Liver (tissue), 9 donors: ENCODE measurements around the gene SASH1. TPM values are rescaled to one million over a fixed set of nuclear protein-coding genes. Genes with fewer than 3 reads are reported as not detected.
A peak's percentile ranks its signal among the peaks of the same experiment; 100 is the strongest.

ENCODE experiments used
- DNase-seq: peaks from one replicate; pipeline ENCODE4 v3.0.0-alpha.2; 2017; ENCODE audit warnings: low spot score
- H3K27ac ChIP-seq, 2 donors: one replicate each; pipeline ENCODE4 v1.7.0; 2013; ENCODE audit warnings: inconsistent platforms in 2 of 2, low read length in 2 of 2, control low read depth in 1 of 2, low read depth in 1 of 2, mild to moderate bottlenecking in 1 of 2
- H3K27me3 ChIP-seq, 4 donors: one replicate each; pipeline versions ENCODE4 v1.6.1 to v1.7.0; 2013; ENCODE audit warnings: low read length in 3 of 4, inconsistent platforms in 1 of 4, mild to moderate bottlenecking in 1 of 4, moderate library complexity in 1 of 4; ENCODE audit not compliant: control insufficient read depth in 4 of 4, insufficient read depth in 4 of 4
- H3K36me3 ChIP-seq, 4 donors: one replicate each; pipeline versions ENCODE4 v1.6.1 to v1.7.0; 2013; ENCODE audit warnings: low read length in 3 of 4, mild to moderate bottlenecking in 3 of 4, low read depth in 1 of 4, moderate library complexity in 1 of 4; ENCODE audit not compliant: control insufficient read depth in 4 of 4, insufficient read depth in 3 of 4
- H3K4me1 ChIP-seq, 4 donors: one replicate each; pipeline versions ENCODE4 v1.6.1 to v1.7.0; 2013; ENCODE audit warnings: low read length in 3 of 4, mild to moderate bottlenecking in 3 of 4, moderate library complexity in 1 of 4; ENCODE audit not compliant: control insufficient read depth in 4 of 4, insufficient read depth in 4 of 4
- H3K4me3 ChIP-seq, 3 donors: one replicate each; pipeline versions ENCODE4 v1.6.1 to v1.7.0; 2013; ENCODE audit warnings: low read length in 3 of 3, control low read depth in 1 of 3, low read depth in 1 of 3, mild to moderate bottlenecking in 1 of 3
- H3K9ac ChIP-seq, 2 donors: one replicate each; pipeline ENCODE4 v1.7.0; 2013; ENCODE audit warnings: low read length in 2 of 2, mild to moderate bottlenecking in 2 of 2, moderate library complexity in 2 of 2, control low read depth in 1 of 2, low read depth in 1 of 2
- H3K9me3 ChIP-seq, 4 donors: one replicate each; pipeline versions ENCODE4 v1.6.1 to v1.7.0; 2013; ENCODE audit warnings: low read length in 3 of 4; ENCODE audit not compliant: control insufficient read depth in 4 of 4
- ATF3 ChIP-seq: IDR thresholded peaks from 2 replicates; pipeline ENCODE4 v1.6.1; 2016; ENCODE audit warnings: antibody characterized with exemption
- CTCF ChIP-seq: fragments of 150-350 bp; IDR thresholded peaks from 2 replicates; pipeline ENCODE4 v1.5.1; 2017; ENCODE audit warnings: improper control_type of control experiment, low read depth, low read length; ENCODE audit not compliant: missing input control
- EGR1 ChIP-seq, 2 donors: IDR thresholded peaks; 2 replicates each; pipeline ENCODE4 v1.6.1; 2016 to 2018; ENCODE audit warnings: antibody characterized with exemption in 2 of 2, low read depth in 2 of 2
- FOXA1 ChIP-seq: IDR thresholded peaks from 2 replicates; pipeline ENCODE4 v1.6.1; 2016; ENCODE audit warnings: antibody characterized with exemption
- FOXA2 ChIP-seq: IDR thresholded peaks from 2 replicates; pipeline ENCODE4 v1.6.1; 2016; ENCODE audit warnings: antibody characterized with exemption
- GABPA ChIP-seq, 2 donors: IDR thresholded peaks in 1 of 2; conservative IDR thresholded peaks in 1 of 2; 2 replicates each; pipeline ENCODE4 v1.6.1; 2016; ENCODE audit warnings: antibody characterized with exemption in 2 of 2, mild to moderate bottlenecking in 1 of 2, moderate library complexity in 1 of 2
- HNF4A ChIP-seq, 2 donors: conservative IDR thresholded peaks; 2 replicates each; pipeline ENCODE4 v1.6.1; 2016; ENCODE audit warnings: antibody characterized with exemption in 2 of 2, mild to moderate bottlenecking in 2 of 2
- HNF4G ChIP-seq: IDR thresholded peaks from 2 replicates; pipeline ENCODE4 v1.6.1; 2016; ENCODE audit warnings: antibody characterized with exemption
- MAX ChIP-seq: IDR thresholded peaks from 2 replicates; pipeline ENCODE4 v1.6.1; 2016; ENCODE audit warnings: antibody characterized with exemption
- RAD21 ChIP-seq, 2 donors: IDR thresholded peaks; 2 replicates each; pipeline ENCODE4 v1.6.1; 2016; ENCODE audit warnings: antibody characterized with exemption in 2 of 2, mild to moderate bottlenecking in 2 of 2
- REST ChIP-seq: IDR thresholded peaks from 2 replicates; pipeline ENCODE4 v1.6.1; 2016; ENCODE audit warnings: antibody characterized with exemption, mild to moderate bottlenecking
- RXRA ChIP-seq, 2 donors: IDR thresholded peaks; 2 replicates each; pipeline ENCODE4 v1.6.1; 2017 to 2018; ENCODE audit warnings: antibody characterized with exemption in 2 of 2, mild to moderate bottlenecking in 1 of 2
- SP1 ChIP-seq: IDR thresholded peaks from 2 replicates; pipeline ENCODE4 v1.6.1; 2018; ENCODE audit warnings: antibody characterized with exemption, mild to moderate bottlenecking
- TAF1 ChIP-seq: conservative IDR thresholded peaks from 2 replicates; pipeline ENCODE4 v1.6.1; 2016; ENCODE audit warnings: antibody characterized with exemption, mild to moderate bottlenecking
- YY1 ChIP-seq: IDR thresholded peaks from 2 replicates; pipeline ENCODE4 v1.6.1; 2016; ENCODE audit warnings: antibody characterized with exemption, mild to moderate bottlenecking
- ZBTB33 ChIP-seq: IDR thresholded peaks from 2 replicates; pipeline ENCODE4 v1.6.1; 2016; ENCODE audit warnings: antibody characterized with exemption
- WGBS: extraction: QIAGEN DNeasy Blood & Tissue Kit; methylation state at CpG from one replicate; pipeline ENCODE4 v1.1.7; 2013; 5-methylcytosine and 5-hydroxymethylcytosine counted together
- polyA plus RNA-seq, 2 donors: library from polyadenylated mRNA; stranded (reverse) in 1 of 2; unstranded in 1 of 2; fragments of 200-250 nt in 1 of 2; fragments of >200 nt in 1 of 2; fragmentation: Nextera tagmentation in 1 of 2; extraction: Ambion mirVana in 1 of 2; gene quantifications; one replicate each; pipeline versions ENCODE4 v1.2.1 to v1.2.3, GENCODE V29; 2013 to 2015
- total RNA-seq, 2 donors: library from RNA; depleted of rRNA; stranded (reverse); fragments of >200 nt; gene quantifications; one replicate each; pipeline ENCODE4 v1.2.3, GENCODE V29; 2014
- donor health status: healthy.
- donor health status: healthy.
- donor health status: healthy.
- donor health status: healthy.
- donor health status: healthy.

SASH1 gene
- total and polyA plus RNA-seq, 4 donors = 3.5 to 16.4 (median 7.6) TPM

- Histone ChIP-seq H3K36me3 (peaks cover 2 to 23% (median 12%) of the 10 kb centered on the region in 4 donors), H3K4me3 (no peak overlapping the region), H3K9ac (no peak overlapping the region), H3K27me3 (no peaks in the 10 kb centered on the region), H3K4me1 (no peaks in the 10 kb centered on the region), H3K27ac (no peak overlapping the region), H3K9me3 (no peaks in the 10 kb centered on the region)
- no peak for DNase-seq
- TF ChIP-seq YY1 (no peak), GABPA (IDR thresholded peaks at IDR 0.05 in 1 of 2, conservative IDR thresholded peaks at IDR 0.05 in 1 of 2) (no peak), HNF4G (no peak), EGR1 (IDR thresholded peaks at IDR 0.05; ENCODE audit: low read depth in 2 of 2) (no peak), FOXA1 (no peak), REST (no peak), ATF3 (no peak), RAD21 (IDR thresholded peaks at IDR 0.05) (no peak), HNF4A (conservative IDR thresholded peaks at IDR 0.05) (no peak), FOXA2 (no peak), MAX (no peak), CTCF (no peak)
- 96% methylated on average over 23 of the region's 23 CpGs for WGBS
Observed at GRCh38 chr6:148520109-148520841, 177.6 kb downstream of the SASH1 start.

- Histone ChIP-seq H3K9me3 (no peaks in the 10 kb centered on the region), H3K36me3 (peaks cover 2 to 24% (median 14%) of the 10 kb centered on the region in 4 donors), H3K27ac (peak overlapping the region in 1 of 2 donors; percentile 20), H3K9ac (no peak overlapping the region), H3K27me3 (no peaks in the 10 kb centered on the region), H3K4me1 (no peaks in the 10 kb centered on the region), H3K4me3 (no peak overlapping the region)
- TF ChIP-seq ZBTB33 (no peak), HNF4A (conservative IDR thresholded peaks at IDR 0.05) (no peak), TAF1 (no peak), HNF4G (no peak), SP1 (no peak), ATF3 (no peak), GABPA (IDR thresholded peaks at IDR 0.05 in 1 of 2, conservative IDR thresholded peaks at IDR 0.05 in 1 of 2) (no peak), REST (no peak), YY1 (no peak), RXRA (IDR thresholded peaks at IDR 0.05) (no peak)
- DNase-seq = no peak
- WGBS = 79% methylated on average over 5 of the region's 5 CpGs
Observed at GRCh38 chr6:148521158-148521557, 178.5 kb downstream of the SASH1 start.
